Gastroesophageal sphincter (tissue), 3 donors: ENCODE measurements around the gene ADAM21.

Experiments
- POLR2A ChIP-seq, 2 donors: fragments of 450-650 bp; IDR thresholded peaks; one replicate each; pipeline ENCODE4 v1.6.1; 2017; ENCODE audit warnings: antibody characterized with exemption in 2 of 2, mild to moderate bottlenecking in 2 of 2, moderate library complexity in 1 of 2
- POLR2AphosphoS5 ChIP-seq: sonication (generic); formaldehyde crosslinking; IDR thresholded peaks from one replicate; pipeline ENCODE4 v1.6.1; 2017; ENCODE audit warnings: antibody characterized with exemption
- TF ChIP-seq, protein P1 (sequence below), 4 experiments: fragments of 200-600 bp in 2 of 4; fragments of 450-650 bp in 2 of 4; sonication (generic) in 1 of 4; IDR thresholded peaks; one replicate each; pipeline ENCODE4 v1.5.1; 2017 to 2019; ENCODE audit warnings: antibody characterized with exemption in 4 of 4, mild to moderate bottlenecking in 2 of 4, moderate library complexity in 2 of 4

DNA sequence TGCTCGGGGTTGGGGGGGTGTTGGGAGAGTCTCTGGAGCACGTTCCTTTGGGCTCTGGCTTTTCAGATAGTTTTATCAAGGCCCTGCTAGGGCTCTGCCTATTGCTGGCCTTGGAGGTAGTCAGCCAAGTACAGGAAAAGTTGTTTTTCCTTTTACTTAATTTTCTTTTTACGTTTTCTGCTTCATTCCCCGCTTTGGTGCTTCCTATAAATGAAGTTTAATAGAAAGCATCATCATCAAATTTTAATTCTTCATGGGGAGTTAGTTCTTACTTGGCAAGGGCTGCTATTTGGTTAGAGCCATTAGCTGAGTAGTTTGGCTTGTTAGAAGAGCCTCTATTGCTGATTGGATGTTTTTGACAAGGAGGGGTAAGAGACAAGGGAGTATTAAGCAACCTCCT is 15.1 kb upstream of the ADAM21 start:
- TF ChIP-seq, protein P1, sequence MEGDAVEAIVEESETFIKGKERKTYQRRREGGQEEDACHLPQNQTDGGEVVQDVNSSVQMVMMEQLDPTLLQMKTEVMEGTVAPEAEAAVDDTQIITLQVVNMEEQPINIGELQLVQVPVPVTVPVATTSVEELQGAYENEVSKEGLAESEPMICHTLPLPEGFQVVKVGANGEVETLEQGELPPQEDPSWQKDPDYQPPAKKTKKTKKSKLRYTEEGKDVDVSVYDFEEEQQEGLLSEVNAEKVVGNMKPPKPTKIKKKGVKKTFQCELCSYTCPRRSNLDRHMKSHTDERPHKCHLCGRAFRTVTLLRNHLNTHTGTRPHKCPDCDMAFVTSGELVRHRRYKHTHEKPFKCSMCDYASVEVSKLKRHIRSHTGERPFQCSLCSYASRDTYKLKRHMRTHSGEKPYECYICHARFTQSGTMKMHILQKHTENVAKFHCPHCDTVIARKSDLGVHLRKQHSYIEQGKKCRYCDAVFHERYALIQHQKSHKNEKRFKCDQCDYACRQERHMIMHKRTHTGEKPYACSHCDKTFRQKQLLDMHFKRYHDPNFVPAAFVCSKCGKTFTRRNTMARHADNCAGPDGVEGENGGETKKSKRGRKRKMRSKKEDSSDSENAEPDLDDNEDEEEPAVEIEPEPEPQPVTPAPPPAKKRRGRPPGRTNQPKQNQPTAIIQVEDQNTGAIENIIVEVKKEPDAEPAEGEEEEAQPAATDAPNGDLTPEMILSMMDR (IDR thresholded peaks at IDR 0.05), result no peak
- no peak for TF ChIP-seq POLR2A (IDR thresholded peaks at IDR 0.05)
- no peak for TF ChIP-seq POLR2AphosphoS5
